Measurements from ENCODE around the gene RANBP9. TPM values are rescaled to one million over a fixed set of nuclear protein-coding genes. Genes with fewer than 3 reads are reported as not detected.
A peak's percentile ranks its signal among the peaks of the same experiment; 100 is the strongest.

RANBP9 gene
- total and polyA plus RNA-seq, 9 of the 15 experiments (the other 6 are each of a cell fraction or from before 2014, with no cell fraction given) = 27.5 to 130 (median 61.5) TPM

GRCh38 chr6:13709689-13710551, 1.7 kb downstream of the RANBP9 start (continued):
- TF ChIP-seq ZNF318 (IDR thresholded peaks at IDR 0.05; ENCODE audit: borderline replicate concordance in 1 of 2, low read depth in 1 of 2) (0 out of 4 replicates have a peak, but pooled peaks of 1 of the 2 experiments have one; percentile 17), NFATC3 (IDR thresholded peaks at IDR 0.05) (0 out of 2 replicates have a peak, but pooled peaks have one; percentile 26), CREM (IDR thresholded peaks at IDR 0.05; ENCODE audit: low read depth) (0 out of 2 replicates have a peak, but pooled peaks have one; percentile 15), DPF2 (IDR thresholded peaks at IDR 0.05) (peak; percentile 30; the same call in 1 of the 2 replicates), JUND (IDR thresholded peaks at IDR 0.05; ENCODE audit: borderline replicate concordance, low read depth, low read length) (0 out of 2 replicates have a peak, but pooled peaks have one; percentile 9), JUND (tag; IDR thresholded peaks at IDR 0.05; ENCODE audit: borderline replicate concordance, low read depth, low read length) (no peak; the same call in 2 of the 3 replicates), ZFX (CRISPR knock-in tag; IDR thresholded peaks at IDR 0.05) (peak; percentile 91), PKNOX1 (IDR thresholded peaks at IDR 0.05) (peak; percentile 85), SMAD1 (IDR thresholded peaks at IDR 0.05; ENCODE audit: low read depth, low read length, partially characterized antibody) (peak; percentile 10), ZC3H8 (IDR thresholded peaks at IDR 0.05) (no peak), DNMT1 (IDR thresholded peaks at IDR 0.05) (0 out of 2 replicates have a peak, but pooled peaks have one; percentile 15), MLLT1 (IDR thresholded peaks at IDR 0.05) (peak; percentile 46 to 86; a peak in 3 of 4 replicates), ZNF644 (tag; IDR thresholded peaks at IDR 0.05; ENCODE audit: low read depth) (peak; percentile 44; the same call in 1 of the 2 replicates), HMBOX1 (IDR thresholded peaks at IDR 0.05) (peak; percentile 58; the same call in 1 of the 2 replicates), POLR2AphosphoS2 (IDR thresholded peaks at IDR 0.05; ENCODE audit: low read length) (no peak)

Data from K562 (cell line).